ENCODE results near the gene CHAT.

Gene CHAT

DNA sequence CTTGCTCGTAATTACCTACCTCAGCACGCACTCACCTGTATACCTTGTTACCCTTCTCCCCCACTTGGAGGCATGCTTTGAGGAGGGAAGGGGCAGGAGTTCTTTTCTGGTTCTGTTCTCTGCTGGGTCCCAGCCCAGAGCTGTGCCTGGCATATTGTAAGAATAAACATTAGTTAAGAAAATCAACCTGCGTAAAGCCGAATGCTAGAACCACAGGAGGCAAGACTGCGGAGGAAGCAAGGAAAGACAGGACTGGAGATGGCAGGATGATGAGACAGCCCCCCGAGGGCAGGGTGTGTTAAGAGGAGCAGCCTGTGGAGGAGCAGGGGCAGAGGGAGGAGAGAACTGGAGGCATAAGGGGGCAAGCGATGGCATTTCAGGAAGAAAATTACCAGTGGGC, 75.1 kb downstream of the CHAT start:
- DNase-seq, result no peak

DNA sequence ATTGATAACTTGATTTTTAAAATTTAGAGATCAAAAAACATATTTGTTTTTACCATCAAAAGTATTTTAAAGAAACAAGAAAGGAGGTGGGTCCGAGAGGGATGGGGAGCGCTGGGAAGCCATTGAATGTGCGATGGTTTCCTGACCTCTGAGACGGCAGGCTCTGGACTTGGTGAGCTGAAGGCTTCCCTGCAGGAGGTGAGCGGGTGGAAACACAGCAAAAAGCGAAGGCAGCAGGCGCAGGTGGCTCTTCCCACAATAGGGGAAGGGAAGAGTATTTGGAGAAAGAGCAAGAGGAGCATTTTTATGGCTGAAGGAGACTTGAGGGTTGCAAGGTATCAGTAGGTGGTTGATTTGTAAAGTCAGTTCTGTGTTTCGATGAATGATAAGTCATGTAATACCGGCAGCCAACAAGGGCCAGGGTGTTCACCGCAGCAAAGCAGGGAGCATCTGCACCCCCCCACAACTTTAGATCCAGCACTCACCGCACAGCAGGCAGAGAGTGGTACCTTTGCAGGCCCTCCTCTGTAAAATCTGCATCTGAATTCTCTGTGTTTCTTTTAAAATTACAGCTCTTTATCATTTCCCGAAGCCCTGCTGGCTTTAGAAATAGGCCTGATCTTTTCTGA, 76.2 kb downstream of the CHAT start:
- DNase-seq, result no peak

DNA sequence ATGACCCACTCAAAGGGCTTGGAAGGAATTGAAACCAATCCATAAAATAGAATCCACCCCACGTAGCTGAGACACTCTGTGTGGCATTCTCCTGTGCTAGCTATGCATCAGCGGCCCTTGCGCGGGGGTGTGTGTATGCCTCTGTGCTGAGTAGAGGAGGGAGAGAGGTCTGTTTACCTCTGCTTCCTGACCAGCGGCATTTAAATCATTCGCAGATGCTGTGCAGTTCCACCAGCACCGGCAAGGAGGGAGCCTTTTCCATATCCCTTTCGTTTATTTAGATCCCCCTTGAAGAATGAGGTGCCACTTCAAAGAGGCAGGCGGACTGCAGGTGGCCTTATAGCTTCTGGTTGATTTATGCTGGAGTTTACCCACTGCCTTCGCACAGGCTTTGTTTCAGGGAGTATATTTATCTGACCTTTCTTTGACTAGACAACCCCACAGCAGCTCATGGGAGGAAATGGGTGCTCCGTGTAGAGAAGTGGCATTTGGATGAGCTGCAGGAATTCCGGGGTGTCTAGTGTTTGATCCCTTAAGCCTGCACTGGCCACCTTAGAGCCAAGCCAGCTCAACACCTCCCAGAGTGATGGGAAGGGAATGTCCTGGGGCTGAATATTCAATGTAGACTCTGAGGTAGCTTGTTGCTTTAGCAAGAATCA, 77.0 kb downstream of the CHAT start:
- DNase-seq, result no peak

DNA sequence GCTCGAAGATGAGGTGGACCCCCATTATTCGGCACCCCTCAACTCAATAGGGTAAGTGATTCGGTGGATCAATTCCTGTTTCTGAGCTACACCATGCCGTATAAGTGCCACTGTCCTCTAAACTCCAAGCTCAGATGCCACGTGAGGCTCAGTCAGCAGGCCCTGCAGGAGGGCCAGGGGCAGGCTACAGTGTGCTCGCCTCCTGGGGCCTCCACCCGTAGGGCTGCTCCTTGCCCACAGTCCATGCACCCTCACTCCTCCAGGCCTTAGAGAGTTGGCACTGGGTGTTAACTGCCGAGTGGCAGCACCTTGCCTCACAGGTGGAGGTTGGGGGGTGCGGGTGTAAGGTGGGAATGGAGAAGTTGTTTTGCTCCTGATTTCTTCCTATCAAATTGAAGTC, 77.8 kb downstream of the CHAT start:
- DNase-seq, result no peak

DNA sequence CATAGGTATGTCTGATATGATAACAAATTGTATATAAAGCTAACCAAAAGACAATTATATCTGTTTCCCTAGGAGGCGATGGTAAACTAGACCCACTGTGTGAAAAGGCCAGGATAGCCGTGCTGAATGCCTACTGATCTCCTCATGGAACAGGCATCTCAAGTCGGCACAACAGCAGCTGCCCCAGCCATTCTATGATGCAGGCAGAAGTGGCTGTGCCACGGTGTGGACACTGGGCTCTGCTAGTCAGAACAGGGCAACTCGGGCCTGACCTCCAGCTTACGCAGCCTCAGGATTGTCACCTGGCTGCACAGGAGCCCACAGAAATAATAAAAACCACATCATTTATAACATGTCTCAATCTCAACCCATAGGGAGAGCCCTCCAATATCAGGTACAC, 80.6 kb downstream of the CHAT start:
- DNase-seq, result no peak

DNA sequence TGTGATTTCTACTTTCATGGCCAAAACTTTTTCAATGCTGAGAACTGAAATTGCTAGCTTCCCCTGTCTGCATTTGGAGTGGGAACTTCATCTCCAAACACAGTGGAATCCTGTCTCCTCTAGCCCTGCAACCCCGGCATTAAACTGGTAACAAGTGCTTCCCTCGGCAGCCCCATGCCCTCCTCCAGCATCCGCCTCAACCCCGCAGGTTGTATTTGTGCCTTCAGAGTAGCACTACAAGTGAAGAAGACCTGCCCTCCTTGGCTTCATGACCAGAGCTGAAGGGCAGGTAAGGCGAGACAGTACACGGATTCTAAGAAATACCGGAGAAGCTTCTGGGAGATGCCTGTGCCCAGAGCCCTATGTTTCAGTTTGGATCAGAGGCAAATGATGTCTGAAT, 82.5 kb downstream of the CHAT start:
- DNase-seq, result no peak

DNA sequence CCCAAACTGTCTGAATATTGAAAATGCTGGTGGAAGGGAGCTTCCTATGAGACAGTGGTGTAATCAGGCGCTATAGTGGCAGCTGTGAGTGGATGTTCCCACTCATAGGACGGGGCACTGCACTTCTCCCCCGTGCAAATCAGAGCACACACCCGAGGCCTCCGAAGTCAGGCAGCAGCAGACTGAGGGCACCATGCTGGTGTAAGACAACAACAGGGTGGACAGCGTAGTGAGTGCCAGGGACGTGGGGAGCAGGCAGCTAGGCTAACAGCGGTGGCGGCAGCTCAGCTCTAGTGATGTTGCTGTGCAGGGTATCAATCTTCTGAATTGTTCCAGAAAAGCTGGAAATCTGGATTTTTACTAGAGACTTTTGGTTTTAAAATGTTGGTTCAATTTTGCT, 84.8 kb downstream of the CHAT start:
- no peak for DNase-seq

DNA sequence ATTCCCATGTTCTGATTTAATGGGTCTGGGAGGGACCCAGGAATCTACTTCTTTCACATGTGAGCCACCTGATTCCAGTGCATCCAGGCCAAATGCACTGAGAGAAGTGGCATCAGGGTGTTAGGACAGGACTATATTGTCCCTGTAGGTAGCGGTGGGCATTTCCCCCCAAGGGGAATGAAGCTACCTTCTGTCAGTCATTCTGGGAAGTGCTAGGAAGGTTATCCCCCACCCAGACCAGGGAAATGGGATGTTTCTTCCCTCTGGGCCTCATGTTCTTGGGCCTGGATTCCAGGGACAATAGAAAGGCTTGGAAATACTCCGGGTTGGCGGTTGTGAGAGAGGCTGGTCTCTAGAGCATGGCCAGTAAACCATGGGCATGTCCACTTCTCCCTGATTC, 86.4 kb downstream of the CHAT start:
- no peak for DNase-seq

DNA sequence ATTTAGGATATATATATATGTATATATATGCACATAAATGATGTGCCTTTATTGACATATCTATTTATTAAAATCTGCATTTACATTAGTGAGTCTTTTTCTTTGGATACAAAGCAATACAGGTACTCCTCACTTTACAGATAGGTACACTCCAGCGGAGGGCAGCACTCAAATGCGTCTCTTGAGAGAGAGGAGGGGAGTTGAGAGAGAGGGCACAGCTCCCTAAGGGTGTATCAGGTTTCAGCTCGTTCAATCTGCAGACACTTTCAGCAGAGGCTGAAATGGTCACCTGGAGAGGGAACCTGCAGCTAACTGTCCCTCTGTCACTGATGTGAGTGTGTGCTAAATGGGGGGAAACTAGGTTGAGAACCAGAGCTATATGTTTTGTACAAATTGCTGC, 87.2 kb downstream of the CHAT start:
- no peak for DNase-seq

DNA sequence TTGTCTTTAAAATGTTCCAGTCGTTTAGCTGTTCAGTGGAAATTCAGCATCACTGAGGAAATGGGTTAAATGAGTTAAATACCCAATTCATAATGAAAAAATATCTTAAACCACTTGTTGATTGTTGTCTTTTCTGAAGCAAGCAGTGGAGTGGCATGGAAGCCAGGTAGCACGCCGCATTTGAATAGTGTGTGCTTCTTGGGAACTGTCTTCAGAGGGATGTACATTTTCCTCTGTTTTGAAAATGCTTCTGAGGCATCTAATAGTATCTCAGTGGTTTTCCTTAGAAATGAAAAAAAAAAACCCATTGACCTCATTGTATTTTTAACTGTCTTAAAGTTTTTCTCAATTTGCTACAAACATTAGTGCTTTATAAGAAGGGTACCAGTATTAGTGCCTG, 93.7 kb downstream of the CHAT start:
- no peak for DNase-seq

DNA sequence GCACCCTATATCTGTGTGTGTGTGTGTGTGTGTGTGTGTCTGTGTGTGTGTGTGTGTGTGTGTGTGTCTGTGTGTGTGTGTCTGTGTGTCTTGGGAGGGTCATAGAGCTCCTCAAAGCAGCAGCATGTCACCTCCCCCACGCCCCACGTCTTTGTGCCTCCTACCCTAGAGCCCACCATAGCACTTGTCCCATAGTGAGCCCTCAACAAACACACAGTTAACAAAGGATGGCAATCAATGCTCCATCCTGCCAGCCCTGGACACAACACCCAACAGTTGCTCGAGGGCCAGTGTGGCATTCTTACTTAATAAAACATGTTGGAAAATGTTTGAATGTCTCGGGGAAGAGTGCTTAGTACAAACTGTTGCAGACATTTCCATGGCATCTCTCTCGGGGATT, 96.1 kb downstream of the CHAT start:
- DNase-seq, result no peak

DNA sequence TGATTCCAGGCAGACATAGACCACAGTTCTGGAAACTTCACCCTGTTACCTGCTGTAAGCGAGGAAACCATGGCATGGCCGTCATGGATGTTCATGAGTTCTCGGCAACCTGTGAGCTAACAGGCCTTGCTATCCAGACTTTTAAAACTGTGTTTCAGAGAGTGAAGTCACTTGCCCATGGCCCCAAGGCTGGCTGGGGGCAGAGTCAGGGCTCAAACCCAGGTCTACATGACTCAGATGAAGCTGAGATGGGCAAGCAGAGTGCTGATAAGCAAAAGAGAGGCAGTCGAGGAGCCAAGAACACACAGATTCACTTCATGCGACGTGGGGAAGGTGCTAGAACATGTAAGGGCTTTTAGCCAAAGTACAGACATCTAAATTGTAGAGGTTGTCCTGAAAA, 97.1 kb downstream of the CHAT start:
- no peak for DNase-seq

DNA sequence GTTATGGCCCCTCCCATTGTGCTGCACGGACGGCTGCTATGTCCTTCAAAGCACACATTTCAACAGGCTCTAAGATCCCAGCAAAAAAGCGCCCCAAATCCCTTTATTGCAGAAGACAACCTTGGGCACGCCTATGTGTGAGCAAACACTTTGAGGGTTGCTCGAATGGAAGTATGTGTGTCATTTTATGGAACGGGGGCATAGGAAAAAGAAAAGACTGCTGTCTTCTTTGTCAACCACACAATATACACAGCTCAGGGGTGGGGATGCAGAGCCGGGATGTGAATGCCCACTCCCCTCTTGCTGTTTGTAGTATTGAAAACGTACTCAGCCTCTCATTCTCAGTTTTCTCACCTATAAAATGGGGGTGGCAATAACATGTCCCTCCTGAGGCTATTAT, 97.6 kb downstream of the CHAT start:
- no peak for DNase-seq

DNA sequence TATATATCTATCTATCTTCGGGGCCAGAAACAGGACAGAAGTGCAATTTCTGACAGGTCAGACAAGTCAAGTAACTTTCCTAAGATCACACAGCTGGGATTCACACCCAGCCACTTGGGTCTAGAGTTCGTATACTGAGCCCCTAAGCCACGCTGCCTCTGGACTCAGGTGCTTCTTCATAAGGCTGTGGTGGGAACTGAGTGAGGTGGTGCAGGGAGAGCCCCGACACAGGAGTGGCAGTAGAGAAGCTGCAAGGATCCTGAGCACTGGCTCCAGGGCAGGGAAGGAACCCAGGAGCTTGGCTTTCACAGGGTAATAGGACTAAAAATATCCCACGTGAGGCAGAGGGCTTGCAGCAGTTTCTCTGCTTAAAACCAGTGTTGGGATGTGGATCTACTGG, 99.4 kb downstream of the CHAT start:
- no peak for DNase-seq

All from effector CD4-positive, alpha-beta T cell (primary cell).